SK-N-SH (cell line): Measurements from ENCODE around the gene LMOD3. TPM values are rescaled to one million over a fixed set of nuclear protein-coding genes. Genes with fewer than 3 reads are reported as not detected.

Experiments
- CTCF ChIA-PET: fragments of 300-600, 350-600 bp; formaldehyde crosslinking; extraction: SDS; loops from one replicate; lab custom pipeline; 2021; lab: Yijun Ruan, JAX
- POLR2A ChIA-PET: fragments of 350-600 bp; sonication (Branson Sonifier 250); formaldehyde crosslinking; extraction: SDS; loops from one replicate; lab custom pipeline; 2020; ENCODE audit warnings: antibody characterized with exemption, inconsistent platforms; lab: Yijun Ruan, JAX
- DNase-seq: peaks from one replicate; pipeline ENCODE4 v3.0.0; 2012
- H2AFZ ChIP-seq: fragments of 200-600 bp; sonication (generic); 2 replicates; pipeline ENCODE4 v1.8.1; 2016; ENCODE audit warnings: antibody characterized with exemption, mild to moderate bottlenecking, low read depth
- H3F3A ChIP-seq: fragments of 200-600 bp; sonication (generic); replicated peaks from 2 replicates; pipeline ENCODE3; 2016; ENCODE audit warnings: antibody characterized with exemption, mild to moderate bottlenecking; ENCODE audit not compliant: insufficient read depth
- H3K27ac ChIP-seq, 2 experiments: fragments of 200-500 bp in 1 of 2; fragments of 200-600 bp in 1 of 2; sonication (Bioruptor generic) in 1 of 2; sonication (generic), shearing (Covaris generic) in 1 of 2; 2 replicates each; pipeline versions ENCODE4 v1.5.1 to v1.6.1; 2014 to 2016; ENCODE audit warnings: low read depth in 2 of 2, inconsistent platforms in 1 of 2, low read length in 1 of 2, mild to moderate bottlenecking in 1 of 2, mixed read lengths in 1 of 2
- H3K27me3 ChIP-seq: fragments of 200-600 bp; sonication (generic), shearing (Covaris generic); 2 replicates; pipeline ENCODE4 v1.6.1; 2016; ENCODE audit warnings: mixed run types; ENCODE audit not compliant: insufficient read depth
- H3K36me3 ChIP-seq, 2 experiments: fragments of 200-500 bp in 1 of 2; fragments of 200-600 bp in 1 of 2; sonication (Bioruptor generic) in 1 of 2; sonication (generic) in 1 of 2; replicated peaks in 1 of 2; 2 replicates each; pipeline versions ENCODE3 to v1.5.1; 2014 to 2016; ENCODE audit warnings: low read length in 1 of 2, mild to moderate bottlenecking in 1 of 2; ENCODE audit not compliant: insufficient read depth in 2 of 2, control insufficient read depth in 1 of 2
- H3K4me1 ChIP-seq, 2 experiments: fragments of 200-500 bp in 1 of 2; fragments of 200-600 bp in 1 of 2; sonication (Bioruptor generic) in 1 of 2; sonication (generic), shearing (Covaris generic) in 1 of 2; 2 replicates each; pipeline versions ENCODE4 v1.5.1 to v1.6.1; 2014 to 2016; ENCODE audit warnings: low read depth in 1 of 2, low read length in 1 of 2, mixed run types in 1 of 2; ENCODE audit not compliant: insufficient read depth in 2 of 2, control insufficient read depth in 1 of 2
- H3K4me2 ChIP-seq: fragments of 200-600 bp; sonication (generic), shearing (Covaris generic); 2 replicates; pipeline ENCODE4 v1.6.1; 2017; ENCODE audit warnings: mixed run types
- H3K4me3 ChIP-seq, 2 experiments: fragments of 200-500 bp in 1 of 2; fragments of 200-600 bp in 1 of 2; sonication (Bioruptor generic) in 1 of 2; sonication (generic), shearing (Covaris generic) in 1 of 2; 2 replicates each; pipeline versions ENCODE4 v1.5.1 to v1.8.1; 2014 to 2016; ENCODE audit warnings: low read depth in 2 of 2, inconsistent platforms in 1 of 2, low read length in 1 of 2, mild to moderate bottlenecking in 1 of 2, mixed read lengths in 1 of 2, moderate library complexity in 1 of 2
- H3K79me2 ChIP-seq: fragments of 200-600 bp; sonication (generic); 2 replicates; pipeline ENCODE4 v1.8.1; 2017; ENCODE audit warnings: mild to moderate bottlenecking; ENCODE audit not compliant: insufficient read depth
- H3K9ac ChIP-seq: fragments of 200-600 bp; sonication (generic); 2 replicates; pipeline ENCODE4 v1.6.1; 2017; ENCODE audit warnings: mixed run types
- H3K9me2 ChIP-seq: fragments of 200-600 bp; sonication (generic); 2 replicates; pipeline ENCODE4 v1.6.1; 2017; ENCODE audit warnings: mixed run types
- H3K9me3 ChIP-seq: fragments of 200-600 bp; sonication (generic); 2 replicates; pipeline ENCODE4 v1.6.1; 2017; ENCODE audit warnings: mixed run types, mild to moderate bottlenecking, moderate library complexity
- H4K20me1 ChIP-seq: fragments of 200-600 bp; sonication (generic); 2 replicates; pipeline ENCODE4 v1.6.1; 2017; ENCODE audit warnings: mild to moderate bottlenecking, mixed run types; ENCODE audit not compliant: insufficient read depth
- CHD2 ChIP-seq: fragments of 150-350 bp; IDR thresholded peaks from 2 replicates; pipeline ENCODE4 v1.6.1; 2018; ENCODE audit warnings: low read length; ENCODE audit not compliant: partially characterized antibody
- ELF1 ChIP-seq: IDR thresholded peaks from 2 replicates; pipeline ENCODE4 v1.4.0; 2012
- EP300 ChIP-seq, 2 experiments: IDR thresholded peaks; 2 replicates each; pipeline versions ENCODE4 v1.4.0 to v1.6.1; 2012; ENCODE audit warnings: borderline replicate concordance in 1 of 2, low read depth in 1 of 2, low read length in 1 of 2
- EZH2phosphoT487 ChIP-seq: fragments of 200-600 bp; sonication (generic); IDR thresholded peaks from 2 replicates; pipeline ENCODE4 v1.6.1; 2017; ENCODE audit warnings: low read depth, mixed run types, mild to moderate bottlenecking, antibody characterized with exemption, moderate library complexity, borderline replicate concordance
- GABPA ChIP-seq: IDR thresholded peaks from 2 replicates; pipeline ENCODE4 v1.4.0; 2012; ENCODE audit warnings: low read depth, mild to moderate bottlenecking
- MAX ChIP-seq: IDR thresholded peaks from 2 replicates; pipeline ENCODE4 v1.4.0; 2012; ENCODE audit warnings: low read depth
- MXI1 ChIP-seq: IDR thresholded peaks from 2 replicates; pipeline ENCODE4 v1.6.1; 2012; ENCODE audit warnings: mild to moderate bottlenecking, low read depth, low read length, improper control_type of control experiment
- NRF1 ChIP-seq: IDR thresholded peaks from 2 replicates; pipeline ENCODE4 v1.6.1; 2012; ENCODE audit warnings: low read depth, mild to moderate bottlenecking, low read length
- POLR2AphosphoS5 ChIP-seq: IDR thresholded peaks from 2 replicates; pipeline ENCODE4 v1.6.1; 2012; ENCODE audit warnings: low read depth, low read length
- RAD21 ChIP-seq: IDR thresholded peaks from 2 replicates; pipeline ENCODE4 v1.6.1; 2012; ENCODE audit warnings: mild to moderate bottlenecking, low read length
- RCOR1 ChIP-seq: fragments of 150-350 bp; IDR thresholded peaks from 2 replicates; pipeline ENCODE4 v1.6.1; 2017; ENCODE audit warnings: antibody characterized with exemption, low read length
- REST ChIP-seq: IDR thresholded peaks from 2 replicates; pipeline ENCODE4 v1.6.1; 2012; ENCODE audit warnings: mild to moderate bottlenecking, low read depth, low read length, moderate library complexity
- RFX5 ChIP-seq: IDR thresholded peaks from 2 replicates; pipeline ENCODE4 v1.6.1; 2012; ENCODE audit warnings: mild to moderate bottlenecking, improper control_type of control experiment, low read length
- RXRA ChIP-seq: IDR thresholded peaks from 2 replicates; pipeline ENCODE4 v1.4.0; 2012; ENCODE audit warnings: low read depth, mild to moderate bottlenecking, borderline replicate concordance
- SIN3A ChIP-seq: IDR thresholded peaks from 2 replicates; pipeline ENCODE4 v1.6.1; 2012; ENCODE audit warnings: low read depth, mild to moderate bottlenecking, low read length, moderate library complexity, borderline replicate concordance
- SMC3 ChIP-seq: IDR thresholded peaks from 2 replicates; pipeline ENCODE4 v1.6.1; 2012; ENCODE audit warnings: low read depth, low read length, improper control_type of control experiment
- TAF1 ChIP-seq: IDR thresholded peaks from 2 replicates; pipeline ENCODE4 v1.6.1; 2012; ENCODE audit warnings: low read depth, mild to moderate bottlenecking, low read length, moderate library complexity, borderline replicate concordance
- TCF12 ChIP-seq: IDR thresholded peaks from 2 replicates; pipeline ENCODE4 v1.4.0; 2012
- TEAD4 ChIP-seq: IDR thresholded peaks from 2 replicates; pipeline ENCODE4 v1.4.0; 2012; ENCODE audit warnings: mild to moderate bottlenecking, borderline replicate concordance; ENCODE audit not compliant: insufficient read depth
- USF1 ChIP-seq: IDR thresholded peaks from 2 replicates; pipeline ENCODE4 v1.4.0; 2012; ENCODE audit warnings: low read depth, borderline replicate concordance
- YY1 ChIP-seq: IDR thresholded peaks from 2 replicates; pipeline ENCODE4 v1.4.0; 2012; ENCODE audit warnings: low read depth, mild to moderate bottlenecking
- WGBS: methylation state at CpG from one replicate; pipeline ENCODE4 v1.1.6; 2017; ENCODE audit warnings: low lambda C conversion rate; 5-methylcytosine and 5-hydroxymethylcytosine counted together
- polyA plus RNA-seq, 3 experiments: library from polyadenylated mRNA; depleted of rRNA; stranded (reverse); fragments of >200 nt; gene quantifications; 2 replicates each; pipeline ENCODE4 v1.2.3, GENCODE V29; 2012
- TF ChIP-seq, protein P1 (sequence below): fragments of 200-600 bp; sonication (generic); IDR thresholded peaks from 2 replicates; pipeline ENCODE4 v1.6.1; 2017; ENCODE audit warnings: antibody characterized with exemption, mild to moderate bottlenecking, moderate library complexity
- TF ChIP-seq, protein P2 (sequence below): IDR thresholded peaks from 2 replicates; pipeline ENCODE4; 2012
- TF ChIP-seq, protein P3 (sequence below): IDR thresholded peaks from 2 replicates; pipeline ENCODE4 v1.4.0; 2012; ENCODE audit warnings: low read depth, borderline replicate concordance

LMOD3 gene
- polyA plus RNA-seq, 1 of the 3 experiments (the other 2 are of a cell fraction): not detected

DNA sequence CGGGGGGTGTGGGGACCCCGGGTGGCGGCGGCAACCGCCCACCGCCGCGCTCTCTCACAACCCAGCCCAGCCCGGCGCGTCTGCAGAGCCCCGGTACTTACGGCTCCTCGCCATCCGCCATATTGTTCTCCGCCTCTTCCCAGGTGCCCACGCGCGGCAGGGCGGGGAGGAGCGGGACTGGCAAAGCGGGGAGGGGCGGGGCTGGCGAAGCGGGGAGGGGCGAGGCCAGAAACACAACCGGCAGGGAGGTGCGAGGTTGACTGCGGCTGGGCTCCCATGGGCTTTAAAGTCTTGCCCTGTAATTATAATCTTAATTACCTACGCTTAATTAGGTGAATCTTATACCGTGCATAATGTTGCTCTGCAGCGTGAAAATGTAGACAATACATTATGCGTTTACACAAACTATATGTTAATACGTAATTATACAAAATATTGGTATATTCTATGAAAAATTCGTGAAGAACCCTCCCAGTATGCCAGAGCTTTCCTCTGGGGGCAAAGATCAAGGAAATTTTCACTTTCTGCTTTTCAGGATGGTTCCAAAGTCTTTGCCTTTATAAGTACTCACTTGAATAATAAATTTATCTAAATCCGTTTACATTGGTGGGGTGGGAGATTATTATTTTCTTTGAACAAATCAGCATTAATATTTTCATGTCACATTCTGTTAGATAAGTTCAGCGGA, 42.0 kb downstream of the LMOD3 start, which contains the start of gene UBA3:
TSS of gene UBA3 (minus strand) at position 133 of the 688 bp plus-strand sequence. CDS start at position 121, 12 bp downstream.
- H4K20me1 ChIP-seq: no peaks in the 10 kb centered on the region
- peaks cover 0 to 10% of the 10 kb centered on the region in 2 experiments for H3K36me3 ChIP-seq
- H3K9me2 ChIP-seq: no peaks in the 10 kb centered on the region
- H3K4me1 ChIP-seq: peaks cover 31 to 32% of the 10 kb centered on the region in 2 experiments
- peak within 1 kb of the TSS; percentile 85 for H3K4me2 ChIP-seq
- no peaks in the 10 kb centered on the region for H3K9me3 ChIP-seq
- peak within 1 kb of the TSS; percentile 89 for H3K9ac ChIP-seq
- H3K79me2 ChIP-seq: peaks cover 52% of the 10 kb centered on the region
- DNase-seq: peak; percentile 93
- POLR2A ChIA-PET: no interaction called here
- peak within 1 kb of the TSS; percentile 27 to 76; a peak in 3 of 4 replicates for H3K27ac ChIP-seq
- peak within 1 kb of the TSS; percentile 71 for H2AFZ ChIP-seq
- no peaks in the 10 kb centered on the region for H3K27me3 ChIP-seq
- CTCF ChIA-PET: no interaction called here
- H3F3A ChIP-seq: peaks cover 31% of the 10 kb centered on the region
- 10% methylated on average over 21 of the region's 37 CpGs for WGBS
- peak within 1 kb of the TSS; percentile 79 to 86 for H3K4me3 ChIP-seq
- TF ChIP-seq, protein P1, sequence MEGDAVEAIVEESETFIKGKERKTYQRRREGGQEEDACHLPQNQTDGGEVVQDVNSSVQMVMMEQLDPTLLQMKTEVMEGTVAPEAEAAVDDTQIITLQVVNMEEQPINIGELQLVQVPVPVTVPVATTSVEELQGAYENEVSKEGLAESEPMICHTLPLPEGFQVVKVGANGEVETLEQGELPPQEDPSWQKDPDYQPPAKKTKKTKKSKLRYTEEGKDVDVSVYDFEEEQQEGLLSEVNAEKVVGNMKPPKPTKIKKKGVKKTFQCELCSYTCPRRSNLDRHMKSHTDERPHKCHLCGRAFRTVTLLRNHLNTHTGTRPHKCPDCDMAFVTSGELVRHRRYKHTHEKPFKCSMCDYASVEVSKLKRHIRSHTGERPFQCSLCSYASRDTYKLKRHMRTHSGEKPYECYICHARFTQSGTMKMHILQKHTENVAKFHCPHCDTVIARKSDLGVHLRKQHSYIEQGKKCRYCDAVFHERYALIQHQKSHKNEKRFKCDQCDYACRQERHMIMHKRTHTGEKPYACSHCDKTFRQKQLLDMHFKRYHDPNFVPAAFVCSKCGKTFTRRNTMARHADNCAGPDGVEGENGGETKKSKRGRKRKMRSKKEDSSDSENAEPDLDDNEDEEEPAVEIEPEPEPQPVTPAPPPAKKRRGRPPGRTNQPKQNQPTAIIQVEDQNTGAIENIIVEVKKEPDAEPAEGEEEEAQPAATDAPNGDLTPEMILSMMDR: no peak
- TF ChIP-seq EP300 (IDR thresholded peaks at IDR 0.05; ENCODE audit: borderline replicate concordance in 1 of 2, low read depth in 1 of 2, low read length in 1 of 2) (no peak), SIN3A (no peak), EZH2phosphoT487 (no peak), RXRA (no peak), CHD2 (no peak), MXI1 (no peak), RAD21 (no peak), MAX (peak; percentile 60; the same call in 1 of the 2 replicates), REST (peak; percentile 71; the same call in 1 of the 2 replicates), ELF1 (no peak), RCOR1 (no peak), TCF12 (no peak), POLR2AphosphoS5 (peak; percentile 88), YY1 (peak; percentile 91), GABPA (no peak), TAF1 (peak; percentile 99), SMC3 (no peak), TEAD4 (no peak), USF1 (no peak), RFX5 (no peak), NRF1 (no peak)
- TF ChIP-seq, protein P2, sequence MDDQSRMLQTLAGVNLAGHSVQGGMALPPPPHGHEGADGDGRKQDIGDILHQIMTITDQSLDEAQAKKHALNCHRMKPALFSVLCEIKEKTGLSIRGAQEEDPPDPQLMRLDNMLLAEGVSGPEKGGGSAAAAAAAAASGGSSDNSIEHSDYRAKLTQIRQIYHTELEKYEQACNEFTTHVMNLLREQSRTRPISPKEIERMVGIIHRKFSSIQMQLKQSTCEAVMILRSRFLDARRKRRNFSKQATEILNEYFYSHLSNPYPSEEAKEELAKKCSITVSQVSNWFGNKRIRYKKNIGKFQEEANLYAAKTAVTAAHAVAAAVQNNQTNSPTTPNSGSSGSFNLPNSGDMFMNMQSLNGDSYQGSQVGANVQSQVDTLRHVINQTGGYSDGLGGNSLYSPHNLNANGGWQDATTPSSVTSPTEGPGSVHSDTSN: no peak
- TF ChIP-seq, protein P3, sequence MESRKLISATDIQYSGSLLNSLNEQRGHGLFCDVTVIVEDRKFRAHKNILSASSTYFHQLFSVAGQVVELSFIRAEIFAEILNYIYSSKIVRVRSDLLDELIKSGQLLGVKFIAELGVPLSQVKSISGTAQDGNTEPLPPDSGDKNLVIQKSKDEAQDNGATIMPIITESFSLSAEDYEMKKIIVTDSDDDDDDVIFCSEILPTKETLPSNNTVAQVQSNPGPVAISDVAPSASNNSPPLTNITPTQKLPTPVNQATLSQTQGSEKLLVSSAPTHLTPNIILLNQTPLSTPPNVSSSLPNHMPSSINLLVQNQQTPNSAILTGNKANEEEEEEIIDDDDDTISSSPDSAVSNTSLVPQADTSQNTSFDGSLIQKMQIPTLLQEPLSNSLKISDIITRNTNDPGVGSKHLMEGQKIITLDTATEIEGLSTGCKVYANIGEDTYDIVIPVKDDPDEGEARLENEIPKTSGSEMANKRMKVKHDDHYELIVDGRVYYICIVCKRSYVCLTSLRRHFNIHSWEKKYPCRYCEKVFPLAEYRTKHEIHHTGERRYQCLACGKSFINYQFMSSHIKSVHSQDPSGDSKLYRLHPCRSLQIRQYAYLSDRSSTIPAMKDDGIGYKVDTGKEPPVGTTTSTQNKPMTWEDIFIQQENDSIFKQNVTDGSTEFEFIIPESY: no peak
